H1 (cell line): ENCODE data around the gene ZDHHC22. TPM values are rescaled to one million over a fixed set of nuclear protein-coding genes. Genes with fewer than 3 reads are reported as not detected.

Experiments
- CTCF ChIA-PET: fragments of 300-600 bp; sonication (Branson Sonifier 250); formaldehyde crosslinking; loops from one replicate; lab custom pipeline; 2021; ENCODE audit not compliant: partially characterized antibody; lab: Charles Lee
- POLR2A ChIA-PET: fragments of 300-600 bp; sonication (Branson Sonifier 250); formaldehyde crosslinking; loops from one replicate; lab custom pipeline; 2021; ENCODE audit warnings: inconsistent platforms; ENCODE audit not compliant: partially characterized antibody; lab: Charles Lee
- DNase-seq, 2 experiments: peaks; one replicate each; pipeline versions ENCODE4 v3.0.0 to v3.0.0-alpha.2; 2010 to 2022; ENCODE audit warnings: low spot score in 2 of 2, low read depth in 1 of 2, mixed read lengths in 1 of 2
- FAIRE-seq: peaks from 2 replicates; lab custom pipeline; 2011; peaks lifted over from hg19 to GRCh38; lab: Jason Lieb, UNC
- H2AFZ ChIP-seq: 2 replicates; pipeline ENCODE4 v1.8.1; 2012; ENCODE audit warnings: low read length, inconsistent platforms
- H2AK5ac ChIP-seq: 2 replicates; pipeline ENCODE4 v1.6.1; 2013; ENCODE audit warnings: low read depth, low read length
- H2BK120ac ChIP-seq: replicated peaks from 2 replicates; pipeline ENCODE3; 2013; ENCODE audit warnings: low read depth, low read length, inconsistent platforms
- H2BK12ac ChIP-seq: 2 replicates; pipeline ENCODE4 v1.6.1; 2013; ENCODE audit warnings: low read depth, low read length
- H2BK15ac ChIP-seq: 2 replicates; pipeline ENCODE4 v1.6.1; 2013; ENCODE audit warnings: low read length
- H2BK20ac ChIP-seq: 2 replicates; pipeline ENCODE4 v1.6.1; 2013; ENCODE audit warnings: low read length
- H2BK5ac ChIP-seq: 2 replicates; pipeline ENCODE4 v1.6.1; 2013; ENCODE audit warnings: low read depth, low read length
- H3K14ac ChIP-seq: 2 replicates; pipeline ENCODE4 v1.6.1; 2013; ENCODE audit warnings: inconsistent platforms; ENCODE audit not compliant: insufficient read length
- H3K18ac ChIP-seq: 2 replicates; pipeline ENCODE4 v1.6.1; 2013; ENCODE audit warnings: low read length; ENCODE audit errors: extremely low read depth
- H3K23ac ChIP-seq: 2 replicates; pipeline ENCODE4 v1.6.1; 2013; ENCODE audit warnings: inconsistent platforms; ENCODE audit not compliant: insufficient read length
- H3K23me2 ChIP-seq: 2 replicates; pipeline ENCODE4 v1.6.1; 2013; ENCODE audit warnings: low read depth, low read length
- H3K27ac ChIP-seq: 2 replicates; pipeline ENCODE4 v1.6.1; 2011; ENCODE audit warnings: low read depth, low read length, inconsistent platforms
- H3K27me3 ChIP-seq, 4 experiments: replicated peaks in 1 of 4; 1 replicate in 1 of 4; 2 replicates in 3 of 4; pipeline versions ENCODE4 v1.6.1 to v1.8.1; 2011 to 2013; ENCODE audit warnings: low read length in 3 of 4, mild to moderate bottlenecking in 3 of 4, inconsistent platforms in 2 of 4, mixed read lengths in 2 of 4, moderate library complexity in 1 of 4; ENCODE audit not compliant: control insufficient read depth in 3 of 4, insufficient read depth in 3 of 4; ENCODE audit errors: extremely low read depth in 1 of 4
- H3K36me3 ChIP-seq, 4 experiments: 2 replicates each; pipeline versions ENCODE4 v1.6.1 to v1.8.1; 2011 to 2013; ENCODE audit warnings: mild to moderate bottlenecking in 4 of 4, low read length in 3 of 4, moderate library complexity in 2 of 4, control low read depth in 1 of 4, inconsistent platforms in 1 of 4; ENCODE audit not compliant: insufficient read depth in 4 of 4, control insufficient read depth in 2 of 4
- H3K4ac ChIP-seq: replicated peaks from 2 replicates; pipeline ENCODE3; 2013; ENCODE audit warnings: low read length, low read depth, mixed read lengths, inconsistent platforms; ENCODE audit not compliant: insufficient read length
- H3K4me1 ChIP-seq, 4 experiments: replicated peaks in 1 of 4; 1 replicate in 1 of 4; 2 replicates in 3 of 4; pipeline versions ENCODE4 v1.6.1 to v1.8.1; 2011 to 2013; ENCODE audit warnings: low read length in 3 of 4, inconsistent platforms in 2 of 4, mixed read lengths in 1 of 4; ENCODE audit not compliant: insufficient read depth in 4 of 4, control insufficient read depth in 3 of 4
- H3K4me2 ChIP-seq, 2 experiments: 2 replicates each; pipeline versions ENCODE4 v1.6.1 to v1.8.1; 2011 to 2013; ENCODE audit warnings: low read depth in 2 of 2, low read length in 2 of 2, control low read depth in 1 of 2, inconsistent platforms in 1 of 2, mild to moderate bottlenecking in 1 of 2; ENCODE audit not compliant: insufficient read depth in 1 of 2
- H3K4me3 ChIP-seq, 4 experiments: fragments of 200-600, 300-600 bp in 1 of 4; sonication (generic), shearing (Covaris generic), sonication (Bioruptor Twin) in 1 of 4; 2 replicates each; pipeline versions ENCODE4 v1.5.1 to v1.8.1; 2011 to 2016; ENCODE audit warnings: low read length in 4 of 4, low read depth in 3 of 4, control low read depth in 2 of 4, inconsistent platforms in 2 of 4, mild to moderate bottlenecking in 2 of 4, mixed read lengths in 1 of 4, moderate library complexity in 1 of 4; ENCODE audit not compliant: insufficient read depth in 2 of 4; ENCODE audit errors: extremely low read depth in 1 of 4
- H3K56ac ChIP-seq: replicated peaks from 2 replicates; pipeline ENCODE3; 2013; ENCODE audit warnings: low read depth, mild to moderate bottlenecking, mixed read lengths, low read length, inconsistent platforms; ENCODE audit not compliant: insufficient read length
- H3K79me1 ChIP-seq: 2 replicates; pipeline ENCODE4 v1.6.1; 2013; ENCODE audit warnings: low read depth, low read length, control low read depth
- H3K79me2 ChIP-seq, 2 experiments: 2 replicates each; pipeline versions ENCODE4 v1.6.1 to v1.8.1; 2012 to 2013; ENCODE audit warnings: low read length in 2 of 2, mild to moderate bottlenecking in 2 of 2, inconsistent platforms in 1 of 2; ENCODE audit not compliant: insufficient read depth in 2 of 2, control insufficient read depth in 1 of 2
- H3K9ac ChIP-seq, 4 experiments: replicated peaks in 1 of 4; 1 replicate in 1 of 4; 2 replicates in 3 of 4; pipeline versions ENCODE4 v1.6.1 to v1.8.1; 2011 to 2013; ENCODE audit warnings: low read depth in 3 of 4, low read length in 3 of 4, control low read depth in 2 of 4, mild to moderate bottlenecking in 2 of 4, moderate library complexity in 2 of 4, inconsistent platforms in 1 of 4; ENCODE audit errors: extremely low read depth in 1 of 4
- H3K9me3 ChIP-seq, 2 experiments: 2 replicates each; pipeline versions ENCODE4 v1.6.1 to v1.8.1; 2012 to 2013; ENCODE audit warnings: mild to moderate bottlenecking in 2 of 2, moderate library complexity in 2 of 2, control low read depth in 1 of 2, inconsistent platforms in 1 of 2, low read depth in 1 of 2, low read length in 1 of 2, mixed read lengths in 1 of 2; ENCODE audit not compliant: insufficient read depth in 2 of 2
- H4K20me1 ChIP-seq, 2 experiments: replicated peaks in 1 of 2; 2 replicates each; pipeline versions ENCODE3 to v1.8.1; 2011 to 2013; ENCODE audit warnings: inconsistent platforms in 2 of 2, low read length in 2 of 2, mild to moderate bottlenecking in 1 of 2; ENCODE audit not compliant: insufficient read depth in 2 of 2, control insufficient read depth in 1 of 2
- H4K5ac ChIP-seq: 2 replicates; pipeline ENCODE4 v1.6.1; 2013; ENCODE audit warnings: low read length, low read depth, mixed read lengths, inconsistent platforms; ENCODE audit not compliant: insufficient read length
- H4K8ac ChIP-seq: 2 replicates; pipeline ENCODE4 v1.8.0; 2013; ENCODE audit warnings: mild to moderate bottlenecking, moderate library complexity, low read length, inconsistent platforms; ENCODE audit not compliant: insufficient read depth; ENCODE audit errors: extremely low read depth
- H4K91ac ChIP-seq: replicated peaks from 2 replicates; pipeline ENCODE3; 2013; ENCODE audit warnings: low read length, mixed read lengths, inconsistent platforms; ENCODE audit not compliant: insufficient read length
- BCL11A ChIP-seq, 2 experiments: IDR thresholded peaks; one replicate each; pipeline ENCODE4 v1.6.1; 2011; ENCODE audit warnings: low read depth in 2 of 2, low read length in 2 of 2, mild to moderate bottlenecking in 2 of 2
- EZH2 ChIP-seq: fragments of 200-600 bp; sonication (generic); IDR thresholded peaks from 2 replicates; pipeline ENCODE4 v1.7.1; 2012; ENCODE audit warnings: low read depth, mild to moderate bottlenecking, moderate library complexity, low read length, inconsistent platforms; ENCODE audit not compliant: severe bottlenecking
- HDAC2 ChIP-seq, 2 experiments: fragments of 300-600 bp in 1 of 2; sonication (generic) in 1 of 2; IDR thresholded peaks; 2 replicates each; pipeline ENCODE4 v1.6.1; 2011 to 2012; ENCODE audit warnings: low read depth in 2 of 2, low read length in 2 of 2, mild to moderate bottlenecking in 2 of 2, moderate library complexity in 2 of 2, borderline replicate concordance in 1 of 2, inconsistent platforms in 1 of 2
- JUN ChIP-seq: IDR thresholded peaks from 2 replicates; pipeline ENCODE4 v1.6.1; 2011; ENCODE audit warnings: low read depth, mild to moderate bottlenecking, improper control_type of control experiment, low read length
- POLR2AphosphoS5 ChIP-seq: IDR thresholded peaks from 2 replicates; pipeline ENCODE4 v1.6.1; 2011; ENCODE audit warnings: low read depth, low read length
- RAD21 ChIP-seq, 2 experiments: IDR thresholded peaks in 1 of 2; conservative IDR thresholded peaks in 1 of 2; 2 replicates each; pipeline ENCODE4 v1.6.1; 2011; ENCODE audit warnings: low read depth in 2 of 2, low read length in 2 of 2, improper control_type of control experiment in 1 of 2, inconsistent platforms in 1 of 2, mild to moderate bottlenecking in 1 of 2, moderate library complexity in 1 of 2
- SP1 ChIP-seq: IDR thresholded peaks from 2 replicates; pipeline ENCODE4 v1.6.1; 2011; ENCODE audit warnings: low read depth, low read length
- SP2 ChIP-seq: IDR thresholded peaks from 2 replicates; pipeline ENCODE4 v1.6.1; 2012; ENCODE audit warnings: mild to moderate bottlenecking, low read length, inconsistent platforms
- TAF1 ChIP-seq: IDR thresholded peaks from 2 replicates; pipeline ENCODE4 v1.6.1; 2011; ENCODE audit warnings: mild to moderate bottlenecking, low read depth, low read length
- TCF12 ChIP-seq: IDR thresholded peaks from 2 replicates; pipeline ENCODE4 v1.6.1; 2011; ENCODE audit warnings: low read depth, mild to moderate bottlenecking, low read length
- WGBS, 2 experiments: shearing (Covaris generic) in 1 of 2; methylation state at CpG; one replicate each; pipeline versions ENCODE4 v1.1.6 to v1.1.7; 2013 to 2015; ENCODE audit warnings: low lambda C conversion rate in 2 of 2, mixed read lengths in 2 of 2, inconsistent platforms in 1 of 2, low coverage in 1 of 2, missing lambda C conversion rate in 1 of 2; ENCODE audit not compliant: insufficient replicate concordance in 2 of 2, insufficient coverage in 1 of 2, insufficient read length in 1 of 2; ENCODE audit errors: extremely low coverage in 1 of 2, missing lambda C conversion rate in 1 of 2; 5-methylcytosine and 5-hydroxymethylcytosine counted together
- polyA plus RNA-seq, 7 experiments: library from polyadenylated mRNA; depleted of rRNA in 3 of 7; stranded (reverse) in 5 of 7; unstranded in 2 of 7; fragments of >200 nt in 5 of 7; fragments of 200-250 nt in 2 of 7; gene quantifications; 1 replicate in 5 of 7; 2 replicates in 1 of 7; 4 replicates in 1 of 7; pipeline versions ENCODE4 v1.2.1 to v1.2.3, GENCODE V29; 2011 to 2013; ENCODE audit warnings: missing spikeins in 2 of 7, mixed read lengths in 2 of 7
- total RNA-seq: library from RNA; stranded (reverse); fragmentation: NEBNext Ultra II Directional; extraction: Animal tissue kit (Norgen Biotek cat#: 25700); gene quantifications from 2 replicates; pipeline ENCODE4 v1.2.1, GENCODE V29; 2021

Gene ZDHHC22
- total and polyA plus RNA-seq, 2 of the 8 experiments (the other 6 are each of a cell fraction or from before 2014, with no cell fraction given): 23.8 to 55.2 TPM

DNA sequence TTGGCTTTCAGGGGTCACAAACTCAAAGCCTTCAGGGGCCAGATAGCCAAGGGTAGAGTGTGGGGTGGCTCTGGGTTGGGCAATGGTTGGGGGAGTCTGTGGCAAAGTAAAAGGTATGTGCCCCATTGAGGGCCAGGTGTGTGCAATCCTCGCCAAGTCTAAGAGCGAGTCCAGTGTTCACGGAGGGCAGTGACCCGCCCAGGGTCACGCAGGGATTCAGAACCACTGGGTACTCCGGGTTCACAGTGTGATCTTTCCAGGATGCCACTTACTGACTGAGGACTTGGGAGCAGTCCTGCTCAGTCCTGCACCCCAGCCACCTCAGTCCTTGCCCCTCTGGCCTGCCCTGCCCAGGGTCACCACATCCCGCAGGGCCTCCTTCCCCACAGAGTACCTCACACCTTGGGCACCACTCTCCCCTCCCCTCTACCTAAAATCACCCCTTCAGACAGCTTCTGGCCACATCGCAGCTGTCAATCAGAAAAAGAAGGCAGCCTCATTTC is 15.7 kb downstream of the ZDHHC22 start:
- peak overlapping the region; percentile 71; the same call in 1 of the 2 replicates for H2BK12ac ChIP-seq
- peak overlapping the region; percentile 31 for H2BK120ac ChIP-seq
- no peak overlapping the region for H3K4ac ChIP-seq
- no peak for DNase-seq
- peaks cover 8% of the 10 kb centered on the region for H3K23me2 ChIP-seq
- no peak overlapping the region for H4K5ac ChIP-seq
- no peak overlapping the region for H2BK5ac ChIP-seq
- H3K9me3 ChIP-seq: no peaks in the 10 kb centered on the region
- 89% methylated on average over 8 of the region's 8 CpGs; no CpG with 5 or more reads in 1 of the 2 experiments for WGBS, 2 experiments
- H4K91ac ChIP-seq: peak overlapping the region; percentile 8
- no peaks in the 10 kb centered on the region for H3K79me2 ChIP-seq
- H2AFZ ChIP-seq: no peak overlapping the region; the same call in 1 of the 2 replicates
- no peak overlapping the region for H3K27ac ChIP-seq
- H2AK5ac ChIP-seq: no peak overlapping the region
- peak overlapping the region; percentile 54 for H4K8ac ChIP-seq
- H3K14ac ChIP-seq: no peak overlapping the region
- peak overlapping the region; percentile 88; the same call in 1 of the 2 replicates for H2BK15ac ChIP-seq
- H3K23ac ChIP-seq: no peak overlapping the region
- peaks cover 16 to 33% (median 21%) of the 10 kb centered on the region in 4 experiments for H3K4me1 ChIP-seq
- no peaks in the 10 kb centered on the region; the same call in 1 of the 2 replicates for H3K79me1 ChIP-seq
- H3K27me3 ChIP-seq: peaks cover 0 to 2% (median 0%) of the 10 kb centered on the region in 4 experiments; a peak in 1 of 7 replicates
- TF ChIP-seq HDAC2 (IDR thresholded peaks at IDR 0.05; ENCODE audit: borderline replicate concordance in 1 of 2, low read depth in 2 of 2, low read length in 2 of 2) (no peak), EZH2 (no peak), SP2 (no peak), JUN (no peak), POLR2AphosphoS5 (no peak), SP1 (no peak), TCF12 (no peak), RAD21 (IDR thresholded peaks at IDR 0.05 in 1 of 2, conservative IDR thresholded peaks at IDR 0.05 in 1 of 2; ENCODE audit: low read depth in 2 of 2, low read length in 2 of 2) (no peak), BCL11A (IDR thresholded peaks at IDR 0.05; ENCODE audit: low read depth in 2 of 2, low read length in 2 of 2) (no peak), TAF1 (no peak)
- TF ChIP-seq, all 59 proteins: peak for 0
- H4K20me1 ChIP-seq: no peaks in the 10 kb centered on the region
- POLR2A ChIA-PET: interaction anchor here (0.6 to 9.3 kb wide), 8 partner anchors 10 to 299 kb away, joined by 3 to 69 read pairs (median 4); partner anchors contain the start of gene CIPC
- FAIRE-seq: no peak
- H3K36me3 ChIP-seq: no peaks in the 10 kb centered on the region
- no peak overlapping the region for H3K18ac ChIP-seq
- no peak overlapping the region for H3K56ac ChIP-seq
- H3K4me3 ChIP-seq: peak overlapping the region in 1 of 4 experiments; percentile 72; a peak in 2 of 8 replicates
- peak overlapping the region; percentile 83 to 88; a peak in 3 of 4 replicates for H3K4me2 ChIP-seq
- 0 out of 2 replicates have a peak overlapping the region, but pooled peaks have one; percentile 16 for H2BK20ac ChIP-seq
- no peak overlapping the region for H3K9ac ChIP-seq
- CTCF ChIA-PET: interaction anchor here (0.8 to 56.8 kb wide), 19 partner anchors 7 to 350 kb away, joined by 3 to 1490 read pairs (median 3); partner anchors contain the start of genes CIPC and ZDHHC22
